Body of pancreas (tissue), 4 donors: ENCODE data around the gene SEMA3G. TPM values are rescaled to one million over a fixed set of nuclear protein-coding genes. Genes with fewer than 3 reads are reported as not detected.

Experiments used
- ATAC-seq: fragments of 150-250 bp; one replicate; pipeline ENCODE4 v1.9.1; 2016
- DNase-seq, 4 donors: peaks; one replicate each; pipeline ENCODE4 v3.0.0-alpha.2; 2019
- H3K27ac ChIP-seq, 4 donors: fragments of 200-600 bp; sonication (generic); 1 replicate in 3 of 4; 2 replicates in 1 of 4; pipeline versions ENCODE4 v1.5.1 to v1.6.1; 2016 to 2019; ENCODE audit warnings: mild to moderate bottlenecking in 1 of 4, mixed read lengths in 1 of 4, moderate library complexity in 1 of 4
- H3K27me3 ChIP-seq, 2 donors: fragments of 200-600 bp; sonication (generic); one replicate each; pipeline ENCODE4 v1.6.0; 2016; ENCODE audit warnings: mild to moderate bottlenecking in 1 of 2
- H3K36me3 ChIP-seq, 2 donors: fragments of 200-600 bp; sonication (generic); replicated peaks in 1 of 2; 2 replicates each; pipeline ENCODE4 v1.5.1; 2016; ENCODE audit warnings: low read depth in 2 of 2; ENCODE audit not compliant: insufficient read depth in 1 of 2
- H3K4me1 ChIP-seq: fragments of 200-600 bp; sonication (generic); one replicate; pipeline ENCODE4 v1.6.0; 2016
- H3K4me3 ChIP-seq, 2 donors: fragments of 200-600 bp; sonication (generic); 1 replicate in 1 of 2; 2 replicates in 1 of 2; pipeline ENCODE4 v1.5.1; 2016 to 2019
- H3K9me3 ChIP-seq, 3 donors: fragments of 200-600 bp; sonication (generic); 1 replicate in 2 of 3; 2 replicates in 1 of 3; pipeline ENCODE4 v1.5.1; 2016
- POLR2A ChIP-seq, 3 donors: fragments of 450-650 bp; IDR thresholded peaks; one replicate each; pipeline ENCODE4 v1.6.1; 2016; ENCODE audit warnings: antibody characterized with exemption in 3 of 3, mild to moderate bottlenecking in 2 of 3
- WGBS, 2 donors: methylation state at CpG; one replicate each; pipeline ENCODE4 v1.1.5; 2017; 5-methylcytosine and 5-hydroxymethylcytosine counted together
- intact Hi-C: fragments of 100-400 bp; cut with DNase I; formaldehyde crosslinking; loops from one replicate; pipeline ENCODE4 v1.15.1; 2023
- total RNA-seq, 2 donors: library from RNA; depleted of rRNA; stranded (reverse); fragments of >200 nt; gene quantifications; one replicate each; pipeline ENCODE4 v1.1.0, GENCODE V29; 2016
- TF ChIP-seq, protein P1 (sequence below), 7 experiments: fragments of 450-650 bp in 4 of 7; fragments of 200-600 bp in 3 of 7; sonication (generic) in 3 of 7; IDR thresholded peaks; one replicate each; pipeline ENCODE4 v1.5.1; 2016 to 2019; ENCODE audit warnings: antibody characterized with exemption in 7 of 7

SEMA3G gene
- total RNA-seq, 2 donors from 2014 or later, result 3.9 to 13.2 TPM

DNA sequence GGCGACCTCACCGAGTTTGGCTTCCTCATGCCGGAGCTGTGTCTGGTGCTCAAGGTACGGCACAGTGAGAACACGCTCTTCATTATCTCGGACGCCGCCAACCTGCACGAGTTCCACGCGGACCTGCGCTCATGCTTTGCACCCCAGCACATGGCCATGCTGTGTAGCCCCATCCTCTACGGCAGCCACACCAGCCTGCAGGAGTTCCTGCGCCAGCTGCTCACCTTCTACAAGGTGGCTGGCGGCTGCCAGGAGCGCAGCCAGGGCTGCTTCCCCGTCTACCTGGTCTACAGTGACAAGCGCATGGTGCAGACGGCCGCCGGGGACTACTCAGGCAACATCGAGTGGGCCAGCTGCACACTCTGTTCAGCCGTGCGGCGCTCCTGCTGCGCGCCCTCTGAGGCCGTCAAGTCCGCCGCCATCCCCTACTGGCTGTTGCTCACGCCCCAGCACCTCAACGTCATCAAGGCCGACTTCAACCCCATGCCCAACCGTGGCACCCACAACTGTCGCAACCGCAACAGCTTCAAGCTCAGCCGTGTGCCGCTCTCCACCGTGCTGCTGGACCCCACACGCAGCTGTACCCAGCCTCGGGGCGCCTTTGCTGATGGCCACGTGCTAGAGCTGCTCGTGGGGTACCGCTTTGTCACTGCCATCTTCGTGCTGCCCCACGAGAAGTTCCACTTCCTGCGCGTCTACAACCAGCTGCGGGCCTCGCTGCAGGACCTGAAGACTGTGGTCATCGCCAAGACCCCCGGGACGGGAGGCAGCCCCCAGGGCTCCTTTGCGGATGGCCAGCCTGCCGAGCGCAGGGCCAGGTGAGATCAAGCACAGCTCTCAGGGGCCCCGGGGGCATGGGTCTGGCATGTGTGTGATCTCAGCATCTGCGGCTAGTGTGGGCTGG is 43.1 kb upstream of the SEMA3G start:
- no peak for ATAC-seq
- H3K27me3 ChIP-seq, result no peaks in the 10 kb centered on the region
- peaks cover 4% of the 10 kb centered on the region for H3K4me1 ChIP-seq
- no peak for DNase-seq
- peaks cover 0 to 25% of the 10 kb centered on the region in 2 donors for H3K36me3 ChIP-seq
- H3K4me3 ChIP-seq, result no peak overlapping the region
- no peak overlapping the region for H3K27ac ChIP-seq
- H3K9me3 ChIP-seq, result no peaks in the 10 kb centered on the region
- 93 to 95% methylated on average over 55 to 59 of the region's 59 CpGs for WGBS, 2 donors
- intact Hi-C loops, result no loop called here
- TF ChIP-seq, protein P1, sequence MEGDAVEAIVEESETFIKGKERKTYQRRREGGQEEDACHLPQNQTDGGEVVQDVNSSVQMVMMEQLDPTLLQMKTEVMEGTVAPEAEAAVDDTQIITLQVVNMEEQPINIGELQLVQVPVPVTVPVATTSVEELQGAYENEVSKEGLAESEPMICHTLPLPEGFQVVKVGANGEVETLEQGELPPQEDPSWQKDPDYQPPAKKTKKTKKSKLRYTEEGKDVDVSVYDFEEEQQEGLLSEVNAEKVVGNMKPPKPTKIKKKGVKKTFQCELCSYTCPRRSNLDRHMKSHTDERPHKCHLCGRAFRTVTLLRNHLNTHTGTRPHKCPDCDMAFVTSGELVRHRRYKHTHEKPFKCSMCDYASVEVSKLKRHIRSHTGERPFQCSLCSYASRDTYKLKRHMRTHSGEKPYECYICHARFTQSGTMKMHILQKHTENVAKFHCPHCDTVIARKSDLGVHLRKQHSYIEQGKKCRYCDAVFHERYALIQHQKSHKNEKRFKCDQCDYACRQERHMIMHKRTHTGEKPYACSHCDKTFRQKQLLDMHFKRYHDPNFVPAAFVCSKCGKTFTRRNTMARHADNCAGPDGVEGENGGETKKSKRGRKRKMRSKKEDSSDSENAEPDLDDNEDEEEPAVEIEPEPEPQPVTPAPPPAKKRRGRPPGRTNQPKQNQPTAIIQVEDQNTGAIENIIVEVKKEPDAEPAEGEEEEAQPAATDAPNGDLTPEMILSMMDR (IDR thresholded peaks at IDR 0.05), result no peak

DNA sequence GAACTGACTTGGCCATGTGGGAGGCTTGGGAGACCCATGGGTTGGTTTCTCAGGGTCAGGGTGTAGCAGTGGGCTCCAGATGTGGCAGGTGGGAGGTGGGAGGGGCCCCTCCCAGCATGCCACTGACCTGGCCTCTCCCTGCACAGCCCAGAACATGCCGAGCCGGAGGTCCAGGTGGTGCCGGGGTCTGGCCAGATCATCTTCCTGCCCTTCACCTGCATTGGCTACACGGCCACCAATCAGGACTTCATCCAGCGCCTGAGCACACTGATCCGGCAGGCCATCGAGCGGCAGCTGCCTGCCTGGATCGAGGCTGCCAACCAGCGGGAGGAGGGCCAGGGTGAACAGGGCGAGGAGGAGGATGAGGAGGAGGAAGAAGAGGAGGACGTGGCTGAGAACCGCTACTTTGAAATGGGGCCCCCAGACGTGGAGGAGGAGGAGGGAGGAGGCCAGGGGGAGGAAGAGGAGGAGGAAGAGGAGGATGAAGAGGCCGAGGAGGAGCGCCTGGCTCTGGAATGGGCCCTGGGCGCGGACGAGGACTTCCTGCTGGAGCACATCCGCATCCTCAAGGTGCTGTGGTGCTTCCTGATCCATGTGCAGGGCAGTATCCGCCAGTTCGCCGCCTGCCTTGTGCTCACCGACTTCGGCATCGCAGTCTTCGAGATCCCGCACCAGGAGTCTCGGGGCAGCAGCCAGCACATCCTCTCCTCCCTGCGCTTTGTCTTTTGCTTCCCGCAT is 42.3 kb upstream of the SEMA3G start:
- Histone ChIP-seq H3K27me3 (no peaks in the 10 kb centered on the region), H3K9me3 (no peaks in the 10 kb centered on the region), H3K4me3 (no peak overlapping the region), H3K36me3 (peaks cover 0 to 22% of the 10 kb centered on the region in 2 donors), H3K27ac (no peak overlapping the region), H3K4me1 (peaks cover 4% of the 10 kb centered on the region)
- TF ChIP-seq POLR2A (IDR thresholded peaks at IDR 0.05), result no peak
- TF ChIP-seq, protein P1 (IDR thresholded peaks at IDR 0.05), result no peak
- intact Hi-C loops, result no loop called here
- WGBS, 2 donors, result 93% methylated on average over 27 to 31 of the region's 31 CpGs
- DNase-seq (no peak), ATAC-seq (no peak)

DNA sequence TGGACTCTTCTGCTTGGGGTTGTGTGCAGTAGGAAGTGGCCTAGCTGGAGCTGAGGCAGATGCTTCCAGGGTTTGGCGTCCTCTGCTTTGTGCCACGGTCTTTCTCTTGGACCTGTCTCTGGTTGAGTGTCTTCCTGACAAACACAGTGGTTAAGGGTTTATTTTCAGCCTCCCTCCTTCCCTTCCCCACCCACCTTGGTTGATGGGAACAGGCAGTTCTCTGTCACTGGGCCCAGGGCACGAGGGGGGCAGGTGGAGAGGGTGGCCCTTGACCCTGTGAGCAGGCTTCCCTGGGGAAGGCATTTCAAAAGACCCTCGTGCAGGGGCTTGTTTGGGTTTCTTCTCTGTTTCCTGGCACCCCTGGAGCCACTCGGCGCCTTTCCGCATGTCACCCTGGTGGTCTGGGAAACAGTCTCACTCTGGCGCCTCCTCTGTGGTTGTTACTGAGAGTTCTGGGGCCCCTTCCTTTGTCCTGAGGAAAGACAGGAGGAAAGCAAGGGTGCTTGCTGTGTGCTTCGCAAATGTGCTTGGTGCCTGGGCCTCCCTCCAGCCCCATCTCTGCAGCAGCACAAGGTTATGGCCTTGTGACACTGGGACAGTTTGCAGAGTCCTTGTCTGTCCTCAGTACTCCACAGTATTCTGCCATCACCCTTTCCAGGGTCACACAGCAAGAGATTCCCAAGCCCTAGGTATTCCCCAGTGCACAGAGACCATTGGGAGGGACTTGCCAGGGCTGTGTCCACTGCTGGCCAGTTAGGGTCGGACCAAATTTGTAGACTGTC is 40.0 kb upstream of the SEMA3G start:
- Histone ChIP-seq H3K27ac (no peak overlapping the region), H3K4me3 (no peak overlapping the region), H3K9me3 (no peaks in the 10 kb centered on the region), H3K4me1 (peaks cover under 1% of the 10 kb centered on the region), H3K36me3 (peaks cover 0 to 19% of the 10 kb centered on the region in 2 donors), H3K27me3 (no peaks in the 10 kb centered on the region)
- TF ChIP-seq, protein P1 (IDR thresholded peaks at IDR 0.05), result no peak
- TF ChIP-seq POLR2A (IDR thresholded peaks at IDR 0.05), result no peak
- WGBS, 2 donors, result 84 to 88% methylated on average over 8 to 10 of the region's 10 CpGs
- ATAC-seq, result no peak
- DNase-seq, result no peak
- intact Hi-C loops, result no loop called here

DNA sequence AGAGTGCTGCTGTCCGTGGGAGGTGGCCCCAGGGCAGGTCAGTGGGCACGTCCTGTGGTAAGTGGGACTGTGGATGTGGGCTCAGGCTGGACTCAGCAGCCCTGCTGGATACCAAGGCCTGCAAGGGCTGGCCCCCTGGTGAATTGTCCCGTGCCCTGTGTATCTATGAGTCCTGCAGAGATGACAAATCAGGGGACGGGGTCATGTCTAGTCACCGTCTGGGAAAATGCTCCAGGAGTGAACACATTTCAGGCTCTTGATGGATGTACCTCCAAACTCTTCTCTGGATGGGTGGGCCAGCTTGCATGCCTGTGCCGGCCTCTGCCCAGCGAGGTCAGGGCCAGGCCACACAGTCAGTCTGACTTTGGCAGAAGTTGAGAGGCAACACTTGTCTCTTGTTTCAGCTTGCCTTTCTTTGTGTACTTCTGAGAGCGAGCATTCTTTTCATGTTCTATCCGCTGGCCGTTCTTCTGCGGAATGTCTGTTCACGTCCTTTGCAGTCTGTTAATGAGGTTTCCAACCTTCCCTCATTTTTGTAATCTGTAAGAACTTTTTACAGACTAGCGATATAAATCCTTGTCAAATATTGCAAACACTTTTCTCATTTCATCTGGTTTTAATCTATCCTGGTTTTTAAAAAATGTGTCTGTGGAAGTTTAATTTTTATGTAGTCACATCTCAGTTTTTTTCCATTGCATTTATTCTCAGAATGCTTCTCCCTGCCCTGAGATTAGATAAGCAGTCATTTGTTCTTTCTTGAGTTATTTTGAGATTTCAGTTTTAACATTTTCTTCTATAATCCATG is 38.9 kb upstream of the SEMA3G start:
- H3K4me3 ChIP-seq, result no peak overlapping the region
- H3K4me1 ChIP-seq, result no peaks in the 10 kb centered on the region
- H3K9me3 ChIP-seq, result no peaks in the 10 kb centered on the region
- DNase-seq (no peak), ATAC-seq (no peak)
- H3K36me3 ChIP-seq, result peaks cover 0 to 24% of the 10 kb centered on the region in 2 donors
- H3K27ac ChIP-seq, result peak overlapping the region in 1 of 4 donors; percentile 20
- intact Hi-C loops, result no loop called here
- H3K27me3 ChIP-seq, result no peaks in the 10 kb centered on the region
- 85 to 91% methylated on average over 11 to 13 of the region's 13 CpGs for WGBS, 2 donors
- no peak for TF ChIP-seq POLR2A (IDR thresholded peaks at IDR 0.05)
- TF ChIP-seq, protein P1 (IDR thresholded peaks at IDR 0.05), result no peak
